ENCODE measurements around the gene ADD2.
A peak's percentile ranks its signal among the peaks of the same experiment; 100 is the strongest.
"Not testable (repeated sequence)": the region's sequence is repeated elsewhere in the genome, so short reads cannot be mapped to it uniquely, and the experiment has no call there.

Gene ADD2

GRCh38 chr2:70626254-70626990 lies 141.6 kb downstream of the ADD2 start:
- peak overlapping the region; percentile 34 for H2BK120ac ChIP-seq (ENCODE audit: low read depth, low read length)
- no peak overlapping the region for H3K14ac ChIP-seq (ENCODE audit: low read length in 2 of 2)
- no peak overlapping the region for H3K9ac ChIP-seq (ENCODE audit: low read length)
- H2BK12ac ChIP-seq (ENCODE audit: low read length in 2 of 2) = no peak overlapping the region
- no peak overlapping the region for H4K91ac ChIP-seq (ENCODE audit: low read length)
- H2BK5ac ChIP-seq (ENCODE audit: low read depth, low read length, poor library complexity, severe bottlenecking) = no peak overlapping the region
- DNase-seq = no peak
- no peaks in the 10 kb centered on the region for H3K36me3 ChIP-seq (ENCODE audit: control insufficient read depth in 1 of 2, insufficient read depth in 2 of 2, low read depth in 1 of 2, low read length in 2 of 2)
- 35% methylated on average over 13 of the region's 13 CpGs for WGBS
- H3K27me3 ChIP-seq (ENCODE audit: control insufficient read depth in 1 of 2, insufficient read depth in 1 of 2, low read length in 2 of 2) = peaks cover 16 to 26% of the 10 kb centered on the region in 2 experiments
- no peaks in the 10 kb centered on the region for H3K79me1 ChIP-seq (replicated peaks; ENCODE audit: low read length, poor library complexity, severe bottlenecking)
- peaks cover 2% of the 10 kb centered on the region for H3K4me1 ChIP-seq (ENCODE audit: control insufficient read depth, insufficient read depth, low read depth, low read length)
- H3K4me2 ChIP-seq (ENCODE audit: low read length, poor library complexity, severe bottlenecking) = peak overlapping the region; percentile 45
- no peak overlapping the region for H4K8ac ChIP-seq (ENCODE audit: low read length)
- H2AK5ac ChIP-seq (ENCODE audit: low read length, severe bottlenecking) = no peak overlapping the region
- no peak overlapping the region for H2AFZ ChIP-seq (ENCODE audit: low read depth, low read length)
- H3K4me3 ChIP-seq (ENCODE audit: insufficient read depth in 1 of 2, low read depth in 1 of 2, low read length in 2 of 2) = peak overlapping the region in 1 of 2 experiments; percentile 9
- no peak overlapping the region for H3K27ac ChIP-seq (ENCODE audit: low read length, poor library complexity, severe bottlenecking)
- H3K4ac ChIP-seq (ENCODE audit: low read depth in 1 of 2, low read length in 2 of 2) = no peak overlapping the region
- no peak overlapping the region for H3K23ac ChIP-seq (ENCODE audit: low read length in 2 of 2)
- no peaks in the 10 kb centered on the region for H3K9me3 ChIP-seq (ENCODE audit: control insufficient read depth, low read length)
- no peak overlapping the region for H2BK15ac ChIP-seq (ENCODE audit: low read depth, poor library complexity, severe bottlenecking)
- no peak overlapping the region for H3K18ac ChIP-seq (ENCODE audit: low read depth in 1 of 2, low read length in 2 of 2)

- not testable (repeated sequence) for H3K79me1 ChIP-seq (replicated peaks; ENCODE audit: low read length, poor library complexity, severe bottlenecking); H3K14ac ChIP-seq (ENCODE audit: low read length in 2 of 2); H3K9me3 ChIP-seq (ENCODE audit: control insufficient read depth, low read length); H2BK5ac ChIP-seq (ENCODE audit: low read depth, low read length, poor library complexity, severe bottlenecking); H3K4me3 ChIP-seq (ENCODE audit: insufficient read depth in 1 of 2, low read depth in 1 of 2, low read length in 2 of 2); H3K36me3 ChIP-seq (ENCODE audit: control insufficient read depth in 1 of 2, insufficient read depth in 2 of 2, low read depth in 1 of 2, low read length in 2 of 2); DNase-seq; H3K4me2 ChIP-seq (ENCODE audit: low read length, poor library complexity, severe bottlenecking); H3K27ac ChIP-seq (ENCODE audit: low read length, poor library complexity, severe bottlenecking); H3K18ac ChIP-seq (ENCODE audit: low read depth in 1 of 2, low read length in 2 of 2); H4K8ac ChIP-seq (ENCODE audit: low read length); H3K4me1 ChIP-seq (ENCODE audit: control insufficient read depth, insufficient read depth, low read depth, low read length); H4K91ac ChIP-seq (ENCODE audit: low read length); H2BK12ac ChIP-seq (ENCODE audit: low read length in 2 of 2); H2BK120ac ChIP-seq (ENCODE audit: low read depth, low read length); H3K9ac ChIP-seq (ENCODE audit: low read length); H3K23ac ChIP-seq (ENCODE audit: low read length in 2 of 2); H2BK15ac ChIP-seq (ENCODE audit: low read depth, poor library complexity, severe bottlenecking); H2AFZ ChIP-seq (ENCODE audit: low read depth, low read length); H3K4ac ChIP-seq (ENCODE audit: low read depth in 1 of 2, low read length in 2 of 2); H2AK5ac ChIP-seq (ENCODE audit: low read length, severe bottlenecking)
- WGBS = 85% methylated on average over 6 of the region's 6 CpGs
- H3K27me3 ChIP-seq (ENCODE audit: control insufficient read depth in 1 of 2, insufficient read depth in 1 of 2, low read length in 2 of 2) = peaks cover 23 to 26% of the 10 kb centered on the region in 2 experiments
Observed at GRCh38 chr2:70621536-70621935, 146.5 kb downstream of the ADD2 start.

- peaks cover 34 to 38% of the 10 kb centered on the region in 2 experiments for H3K27me3 ChIP-seq (ENCODE audit: control insufficient read depth in 1 of 2, insufficient read depth in 1 of 2, low read length in 2 of 2)
- H3K4ac ChIP-seq (ENCODE audit: low read depth in 1 of 2, low read length in 2 of 2) = no peak overlapping the region
- no peak overlapping the region for H2BK120ac ChIP-seq (ENCODE audit: low read depth, low read length)
- no peak overlapping the region for H4K91ac ChIP-seq (ENCODE audit: low read length)
- WGBS = 90% methylated on average over 6 of the region's 6 CpGs
- H3K4me3 ChIP-seq (ENCODE audit: insufficient read depth in 1 of 2, low read depth in 1 of 2, low read length in 2 of 2) = no peak overlapping the region
- H2AFZ ChIP-seq (ENCODE audit: low read depth, low read length) = no peak overlapping the region
- no peaks in the 10 kb centered on the region for H3K36me3 ChIP-seq (ENCODE audit: control insufficient read depth in 1 of 2, insufficient read depth in 2 of 2, low read depth in 1 of 2, low read length in 2 of 2)
- H4K8ac ChIP-seq (ENCODE audit: low read length) = no peak overlapping the region
- H2AK5ac ChIP-seq (ENCODE audit: low read length, severe bottlenecking) = no peak overlapping the region
- no peak overlapping the region for H3K9ac ChIP-seq (ENCODE audit: low read length)
- no peak overlapping the region for H3K18ac ChIP-seq (ENCODE audit: low read depth in 1 of 2, low read length in 2 of 2)
- no peak overlapping the region for H3K27ac ChIP-seq (ENCODE audit: low read length, poor library complexity, severe bottlenecking)
- no peak for DNase-seq
- no peak overlapping the region for H3K4me2 ChIP-seq (ENCODE audit: low read length, poor library complexity, severe bottlenecking)
- H3K4me1 ChIP-seq (ENCODE audit: control insufficient read depth, insufficient read depth, low read depth, low read length) = no peaks in the 10 kb centered on the region
- no peak overlapping the region for H2BK15ac ChIP-seq (ENCODE audit: low read depth, poor library complexity, severe bottlenecking)
- H2BK12ac ChIP-seq (ENCODE audit: low read length in 2 of 2) = no peak overlapping the region
- no peaks in the 10 kb centered on the region for H3K9me3 ChIP-seq (ENCODE audit: control insufficient read depth, low read length)
- no peaks in the 10 kb centered on the region for H3K79me1 ChIP-seq (replicated peaks; ENCODE audit: low read length, poor library complexity, severe bottlenecking)
- H3K23ac ChIP-seq (ENCODE audit: low read length in 2 of 2) = no peak overlapping the region
- no peak overlapping the region for H3K14ac ChIP-seq (ENCODE audit: low read length in 2 of 2)
- H2BK5ac ChIP-seq (ENCODE audit: low read depth, low read length, poor library complexity, severe bottlenecking) = no peak overlapping the region
Observed at GRCh38 chr2:70620020-70620419, 148.0 kb downstream of the ADD2 start.

GRCh38 chr2:70619167-70619566 lies 148.8 kb downstream of the ADD2 start:
- Histone ChIP-seq H2AFZ (ENCODE audit: low read depth, low read length) (no peak overlapping the region), H4K91ac (ENCODE audit: low read length) (no peak overlapping the region), H3K18ac (ENCODE audit: low read depth in 1 of 2, low read length in 2 of 2) (no peak overlapping the region), H2AK5ac (ENCODE audit: low read length, severe bottlenecking) (no peak overlapping the region), H3K4me1 (ENCODE audit: control insufficient read depth, insufficient read depth, low read depth, low read length) (no peaks in the 10 kb centered on the region), H3K4ac (ENCODE audit: low read depth in 1 of 2, low read length in 2 of 2) (no peak overlapping the region), H3K36me3 (ENCODE audit: control insufficient read depth in 1 of 2, insufficient read depth in 2 of 2, low read depth in 1 of 2, low read length in 2 of 2) (no peaks in the 10 kb centered on the region), H2BK5ac (ENCODE audit: low read depth, low read length, poor library complexity, severe bottlenecking) (no peak overlapping the region), H3K4me3 (ENCODE audit: insufficient read depth in 1 of 2, low read depth in 1 of 2, low read length in 2 of 2) (no peak overlapping the region), H3K9ac (ENCODE audit: low read length) (peak overlapping the region; percentile 0), H3K79me1 (replicated peaks; ENCODE audit: low read length, poor library complexity, severe bottlenecking) (no peaks in the 10 kb centered on the region), H3K27me3 (ENCODE audit: control insufficient read depth in 1 of 2, insufficient read depth in 1 of 2, low read length in 2 of 2) (peaks cover 38% of the 10 kb centered on the region in 2 experiments), H3K27ac (ENCODE audit: low read length, poor library complexity, severe bottlenecking) (no peak overlapping the region), H3K23ac (ENCODE audit: low read length in 2 of 2) (no peak overlapping the region), H2BK120ac (ENCODE audit: low read depth, low read length) (no peak overlapping the region), H3K9me3 (ENCODE audit: control insufficient read depth, low read length) (no peaks in the 10 kb centered on the region), H2BK15ac (ENCODE audit: low read depth, poor library complexity, severe bottlenecking) (no peak overlapping the region), H2BK12ac (ENCODE audit: low read length in 2 of 2) (no peak overlapping the region), H3K4me2 (ENCODE audit: low read length, poor library complexity, severe bottlenecking) (no peak overlapping the region), H4K8ac (ENCODE audit: low read length) (no peak overlapping the region), H3K14ac (ENCODE audit: low read length in 2 of 2) (no peak overlapping the region)
- DNase-seq = no peak
- 61% methylated on average over 3 of the region's 3 CpGs for WGBS

Data from mesenchymal stem cell (in vitro differentiated cells and primary cell).